Posterior cingulate gyrus (tissue), 11 donors: Measurements from ENCODE around the gene TPRN.

ENCODE experiments used
- DNase-seq, 10 donors: peaks; one replicate each; pipeline versions ENCODE4 v3.0.0 to v3.0.0-alpha.2; 2020 to 2021; ENCODE audit warnings: mixed read lengths in 3 of 10
- intact Hi-C: fragments of 100-400 bp; cut with DNase I; formaldehyde crosslinking; loops from one replicate; pipeline ENCODE4 v1.15.1; 2023

Gene TPRN

DNA sequence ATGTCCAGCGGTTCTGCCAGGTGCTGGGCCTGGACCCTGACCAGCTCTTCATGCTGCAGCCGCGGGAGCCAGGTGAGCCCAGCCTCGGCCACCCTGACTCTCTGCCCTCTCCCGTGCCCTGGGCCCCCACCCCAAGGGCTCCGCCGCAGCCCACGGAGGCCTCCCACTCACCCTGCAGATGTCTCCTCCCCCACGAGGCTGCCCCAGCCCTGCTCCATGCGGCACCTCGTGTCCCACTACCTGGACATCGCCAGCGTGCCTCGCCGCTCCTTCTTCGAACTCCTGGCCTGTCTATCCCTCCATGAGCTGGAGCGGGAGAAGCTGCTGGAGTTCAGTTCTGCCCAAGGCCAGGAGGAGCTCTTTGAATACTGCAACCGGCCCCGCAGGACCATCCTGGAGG lies 14.1 kb upstream of the TPRN start:
- no peak for DNase-seq
- intact Hi-C loops: no loop called here

DNA sequence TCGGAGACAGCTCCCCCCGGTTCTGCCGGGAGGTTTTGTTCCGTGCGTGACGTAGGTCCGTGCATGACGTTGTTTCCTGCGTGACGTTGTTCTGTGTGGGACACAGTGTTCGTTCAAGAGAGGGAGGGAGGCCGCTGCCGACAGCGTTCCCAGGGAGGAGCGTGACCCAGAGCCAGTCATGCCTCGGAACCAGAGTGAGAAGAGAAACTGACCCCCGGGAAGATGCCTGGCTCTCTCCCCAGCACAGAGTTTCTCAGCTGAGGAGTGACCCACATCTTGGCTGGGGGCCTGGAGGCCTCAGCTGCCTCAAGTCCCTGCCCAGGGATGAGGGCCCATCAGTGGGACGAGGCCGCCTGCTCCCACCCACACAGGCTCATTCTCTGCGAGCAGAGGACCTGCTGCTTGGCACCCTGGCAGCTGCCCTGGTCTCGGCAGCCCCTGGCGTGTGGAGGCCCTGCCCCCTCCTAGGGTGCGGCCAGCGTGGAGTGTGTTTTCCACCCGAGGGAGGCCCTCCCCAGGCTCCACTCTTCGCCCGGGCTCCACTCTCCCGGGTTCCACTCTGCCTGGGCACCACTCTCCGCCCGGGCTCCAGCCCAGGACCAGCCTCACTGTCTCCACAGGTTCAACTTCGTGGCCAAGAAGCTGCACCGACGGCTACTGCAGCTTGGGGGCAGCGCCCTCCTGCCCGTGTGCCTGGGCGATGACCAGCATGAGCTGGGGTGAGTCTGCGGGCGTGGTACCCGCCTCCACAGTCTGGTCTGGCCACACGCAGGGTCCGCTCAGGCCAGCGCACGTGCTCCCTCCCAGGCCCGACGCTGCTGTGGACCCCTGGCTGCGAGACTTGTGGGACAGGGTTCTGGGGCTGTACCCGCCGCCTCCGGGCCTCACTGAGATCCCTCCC lies 12.9 kb upstream of the TPRN start:
- intact Hi-C loops: no loop called here
- DNase-seq: peak in 1 of 10 donors; percentile 15

DNA sequence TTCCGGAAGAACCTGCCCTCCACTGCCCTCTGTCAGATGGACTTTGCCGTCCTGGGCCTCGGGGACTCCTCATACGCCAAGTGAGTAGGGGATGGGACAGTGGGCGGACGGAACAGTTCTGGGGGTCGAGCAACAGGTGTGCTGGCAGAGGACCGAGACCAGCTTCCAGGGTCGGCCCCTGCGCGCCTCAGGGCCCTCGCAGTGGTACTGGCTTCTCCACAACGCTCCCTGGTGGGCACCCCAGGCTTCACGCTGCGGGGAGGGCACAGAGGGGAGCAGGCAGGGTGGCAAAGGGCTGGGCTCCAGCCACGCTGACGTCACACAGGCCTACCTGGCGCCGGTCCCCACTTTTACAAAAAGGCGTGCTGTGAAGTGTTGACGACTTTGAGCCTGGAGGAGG lies 12.0 kb upstream of the TPRN start:
- intact Hi-C loops: no loop called here
- DNase-seq: no peak

DNA sequence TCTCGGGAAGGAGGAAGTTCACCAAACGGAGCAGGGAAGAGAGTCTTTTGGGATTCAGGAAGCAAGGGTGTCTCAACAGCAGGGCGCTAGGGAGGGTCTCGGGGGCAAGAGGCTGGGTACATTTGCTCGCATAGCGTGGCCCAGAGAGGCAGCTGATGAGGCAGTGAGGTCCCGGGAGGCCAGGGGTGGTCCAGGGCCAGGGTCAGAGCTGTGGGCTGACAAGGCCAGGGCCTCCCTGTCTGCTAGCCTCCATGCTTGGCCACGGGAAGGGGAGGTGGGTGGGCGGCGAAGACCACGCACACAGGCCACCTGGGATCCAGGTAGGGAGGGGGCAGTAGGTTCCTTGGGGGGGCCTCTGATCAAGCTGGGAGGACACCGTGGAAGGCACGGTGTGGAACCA lies 11.0 kb upstream of the TPRN start:
- intact Hi-C loops: no loop called here
- DNase-seq: no peak

DNA sequence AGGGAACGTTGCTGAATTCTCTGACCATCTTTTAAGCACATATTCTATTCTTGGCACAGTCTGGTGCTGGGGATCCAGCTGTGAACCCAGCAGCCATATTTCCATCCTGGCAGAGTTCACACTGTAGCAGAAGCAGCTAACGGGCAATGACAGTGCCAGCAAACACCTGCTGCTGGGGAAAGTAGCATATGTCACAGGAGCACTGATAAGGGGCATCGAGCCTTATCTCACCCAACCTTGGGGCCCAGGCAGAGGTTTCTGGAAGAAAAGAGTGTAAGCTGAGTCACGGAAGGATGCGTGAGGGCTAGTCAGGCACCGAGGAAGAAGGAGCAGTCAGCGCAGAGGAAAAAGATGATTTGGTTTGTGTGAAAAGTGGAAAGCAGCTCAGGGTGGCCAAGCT lies 6.1 kb upstream of the TPRN start:
- DNase-seq: no peak
- intact Hi-C loops: no loop called here

DNA sequence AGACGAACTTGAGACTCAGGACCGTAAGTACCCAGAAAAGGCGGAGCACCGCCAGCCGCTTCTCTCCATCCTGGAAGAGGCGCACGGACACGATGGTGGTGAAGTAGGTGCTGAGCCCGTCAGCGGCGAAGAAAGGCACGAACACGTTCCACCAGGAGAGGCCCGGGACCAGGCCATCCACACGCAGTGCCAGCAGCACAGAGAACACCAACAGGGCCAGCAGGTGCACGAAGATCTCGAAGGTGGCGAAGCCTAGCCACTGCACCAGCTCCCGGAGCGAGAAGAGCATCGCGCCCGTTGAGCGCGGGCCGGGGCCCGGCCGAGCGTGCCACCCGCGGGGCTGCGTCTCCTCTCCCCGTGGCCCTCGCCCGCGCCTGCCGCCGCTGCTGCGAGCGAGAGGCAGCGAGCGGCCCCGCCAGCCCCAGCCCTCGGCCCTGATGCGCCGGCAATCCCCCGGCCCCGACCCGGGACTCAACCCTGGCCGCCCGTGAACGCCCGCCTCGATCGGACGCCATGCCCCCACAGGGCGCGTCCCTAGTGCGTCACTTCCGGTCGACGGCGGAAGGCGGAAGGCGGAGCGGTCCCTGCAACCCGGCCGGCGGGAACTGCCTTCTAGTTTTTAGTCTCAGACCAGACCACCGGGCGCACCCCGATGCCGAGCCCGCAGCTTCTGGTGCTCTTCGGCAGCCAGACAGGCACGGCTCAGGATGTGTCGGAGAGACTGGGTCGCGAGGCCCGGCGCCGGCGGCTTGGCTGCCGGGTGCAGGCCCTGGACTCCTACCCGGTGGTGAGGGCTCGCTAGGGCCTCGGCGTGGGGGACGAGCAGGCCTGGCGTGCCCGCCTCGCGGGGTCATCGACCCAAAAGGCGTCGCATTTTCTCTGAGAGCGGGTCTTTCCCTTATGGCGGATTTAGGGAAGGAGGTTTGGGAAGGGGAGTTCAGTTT lies 4.9 kb upstream of the TPRN start, which contains the start of the genes NDOR1 and TMEM203:
NDOR1 (plus strand) TSS at position 575 of the 944 bp plus-strand sequence; CDS start at position 653, 78 bp downstream.
TMEM203 (minus strand) TSS at position 523 of the 944 bp plus-strand sequence; CDS start at position 289, 234 bp downstream.
- peak; percentile 94 to 99 (median 98) for DNase-seq
- intact Hi-C loops: loop anchor here (1.0 kb wide), 1 partner anchor 17 kb away; the partner anchor contains the start of genes ANAPC2 and SSNA1

DNA sequence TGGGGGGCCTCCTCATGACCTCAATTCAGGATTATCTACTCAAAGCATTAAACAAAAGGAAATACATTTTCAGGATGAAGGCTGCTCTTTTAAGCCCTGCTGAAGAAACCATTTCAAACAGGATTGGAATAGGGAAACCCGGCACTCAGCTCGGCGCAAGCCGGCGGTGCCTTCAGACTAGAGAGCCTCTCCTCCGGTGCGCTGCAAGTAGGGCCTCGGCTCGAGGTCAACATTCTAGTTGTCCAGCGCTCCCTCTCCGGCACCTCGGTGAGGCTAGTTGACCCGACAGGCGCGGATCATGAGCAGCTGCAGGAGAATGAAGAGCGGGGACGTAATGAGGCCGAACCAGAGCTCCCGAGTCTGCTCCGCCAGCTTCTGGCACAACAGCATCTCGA lies 4.2 kb upstream of the TPRN start:
- no peak for DNase-seq
- intact Hi-C loops: loop anchor here (1.0 kb wide), 1 partner anchor 16 kb away; the partner anchor contains the start of genes ANAPC2 and SSNA1

DNA sequence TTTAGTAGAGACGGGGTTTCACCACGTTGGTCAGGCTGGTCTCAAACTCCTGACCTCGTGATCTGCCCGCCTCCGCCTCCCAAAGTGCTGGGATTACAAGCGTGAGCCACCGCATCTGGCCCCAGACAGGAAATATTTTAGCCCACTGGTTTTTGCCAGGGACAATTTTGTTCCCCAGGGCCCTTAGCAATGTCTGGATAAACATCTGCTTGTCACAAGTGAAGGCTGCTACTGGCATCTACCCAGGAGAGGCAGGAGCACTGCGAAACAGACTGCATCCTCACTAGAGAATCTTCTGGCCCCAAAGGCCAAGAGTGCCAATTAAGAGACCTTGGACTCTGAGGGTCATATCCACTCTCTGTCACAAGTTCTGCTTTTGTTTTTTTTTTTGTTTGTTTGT lies 2.4 kb upstream of the TPRN start:
- intact Hi-C loops: no loop called here
- no peak for DNase-seq

DNA sequence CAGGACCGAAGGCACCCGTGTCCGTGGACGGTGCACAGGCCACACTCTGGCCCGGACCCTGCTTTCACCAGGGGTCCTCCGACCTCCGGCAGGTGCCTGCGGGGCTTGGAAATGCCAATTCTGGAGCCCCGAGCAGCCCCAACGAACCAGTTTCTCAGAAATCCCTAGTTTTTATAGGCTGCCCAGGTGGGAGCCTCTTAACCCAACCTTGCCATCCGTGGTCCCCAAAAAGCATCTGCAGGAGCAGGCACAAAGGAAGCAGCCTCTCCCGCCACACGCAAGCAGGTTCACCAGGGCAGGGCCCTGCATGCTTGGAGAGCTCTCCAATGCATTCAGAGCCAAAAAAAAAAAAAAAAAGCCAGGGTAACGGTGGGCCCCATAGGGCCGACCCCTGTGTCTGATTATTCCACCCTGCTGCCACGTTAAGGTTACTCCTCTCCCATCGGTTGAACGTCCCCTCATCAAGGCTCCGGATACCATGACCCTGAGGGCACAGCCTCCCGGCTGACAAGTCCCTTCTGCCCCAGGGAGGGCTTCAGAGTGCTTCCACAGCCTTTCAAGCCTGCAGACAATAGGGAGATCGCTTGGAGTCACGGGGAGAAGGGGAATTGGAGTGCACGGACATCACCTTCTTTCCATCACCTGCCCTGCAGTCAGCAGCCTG lies 796 bp upstream of the TPRN start:
- DNase-seq: no peak
- intact Hi-C loops: no loop called here

DNA sequence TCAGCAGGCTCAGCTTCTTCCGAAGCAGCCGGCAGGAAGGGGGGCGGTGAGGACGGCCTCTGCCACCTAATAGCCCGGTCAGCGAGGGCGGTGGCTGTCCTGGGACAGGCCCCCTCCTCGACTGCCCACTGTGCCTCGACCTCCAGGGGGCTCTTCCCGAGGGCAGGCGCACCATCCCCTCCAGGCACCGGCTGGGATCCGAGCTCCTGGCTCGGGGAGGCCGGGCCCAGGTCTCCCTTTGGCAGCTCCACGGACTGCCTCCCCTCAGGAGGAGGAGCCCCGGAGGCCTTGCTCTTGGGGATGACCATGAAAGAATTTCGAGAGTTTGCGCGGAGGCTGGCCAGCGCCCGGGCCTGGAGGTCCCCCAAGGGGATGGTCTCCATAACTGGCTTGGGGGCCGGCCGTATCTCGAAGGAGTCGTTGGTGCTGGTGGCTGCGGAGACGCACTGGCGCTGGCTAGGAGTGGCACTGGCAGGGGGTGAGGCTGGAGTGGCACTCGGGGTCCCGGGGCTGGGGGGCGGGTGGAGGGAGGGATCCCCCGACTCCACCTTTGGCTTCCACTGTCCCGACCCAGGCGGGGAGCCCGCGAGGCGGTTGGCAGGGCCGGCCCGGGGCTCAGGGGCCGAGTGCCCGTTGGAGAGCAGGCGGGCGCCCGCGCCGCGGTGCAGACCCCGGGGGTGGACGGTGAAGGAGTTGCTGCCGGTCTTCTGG lies 975 bp downstream of the TPRN start:
- intact Hi-C loops: no loop called here
- peak in 1 of 10 donors; percentile 81 for DNase-seq

DNA sequence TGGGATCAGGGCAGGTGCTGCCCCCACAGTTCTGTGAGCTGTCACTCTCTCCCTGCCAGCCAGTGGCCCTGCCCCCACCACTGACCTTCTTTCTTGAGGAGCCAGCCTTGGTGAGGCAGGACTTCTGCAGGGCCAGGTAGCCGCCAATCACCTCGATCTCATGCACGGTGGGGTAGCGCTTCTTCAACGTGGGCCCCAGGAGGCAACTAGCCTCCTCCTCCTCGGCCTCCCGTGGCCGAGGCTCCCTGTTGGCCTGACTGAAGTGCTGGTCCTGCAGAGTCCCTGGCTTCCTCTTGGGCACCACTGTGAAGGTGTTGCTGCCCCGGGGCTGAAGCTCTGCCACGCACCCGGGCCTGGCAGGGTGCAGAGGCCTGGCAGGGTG lies 1.6 kb downstream of the TPRN start:
- intact Hi-C loops: no loop called here
- DNase-seq: peak in 1 of 10 donors; percentile 84

DNA sequence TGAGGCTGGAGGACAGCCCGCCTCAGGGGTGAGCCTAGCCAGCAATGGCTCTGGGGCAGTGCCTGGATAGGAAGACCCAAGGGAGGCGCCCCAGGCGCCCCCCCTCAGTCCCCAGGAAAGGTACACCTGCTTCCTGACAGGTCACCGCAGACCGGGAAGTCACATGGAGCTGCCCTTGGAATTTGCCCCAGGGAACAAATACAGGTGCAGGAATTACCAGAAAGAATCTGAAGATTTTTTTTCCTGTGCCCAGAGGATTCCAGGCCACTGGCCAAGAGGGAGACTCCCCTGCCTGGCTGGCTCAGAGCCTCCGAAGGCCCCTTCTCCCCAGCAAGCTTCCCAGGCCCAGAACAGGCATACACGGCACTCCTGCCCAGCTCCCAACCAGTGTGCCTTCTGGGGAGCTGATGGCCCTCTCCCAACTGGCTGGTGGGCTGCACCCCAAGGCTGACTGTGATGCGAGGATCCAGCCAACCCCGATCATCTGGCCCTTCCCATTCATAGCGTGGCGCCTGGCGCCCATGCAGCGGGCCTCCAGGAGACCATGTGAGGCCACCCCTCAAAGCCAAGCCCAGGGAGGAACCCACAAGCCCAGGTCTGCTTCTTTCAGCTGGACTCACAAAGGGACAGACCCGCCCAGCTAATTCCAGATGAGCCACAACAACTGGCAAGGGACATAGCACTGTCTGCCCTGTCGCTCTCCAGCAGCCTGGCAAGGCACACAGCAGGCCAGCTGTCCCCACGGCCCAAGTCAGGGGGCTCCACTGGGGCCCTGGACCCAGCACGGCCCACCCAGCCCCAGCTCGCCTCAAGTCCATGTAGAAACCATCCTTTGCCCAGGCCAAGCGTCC lies 2.3 kb downstream of the TPRN start:
- peak in 1 of 10 donors; percentile 83 for DNase-seq
- intact Hi-C loops: no loop called here

DNA sequence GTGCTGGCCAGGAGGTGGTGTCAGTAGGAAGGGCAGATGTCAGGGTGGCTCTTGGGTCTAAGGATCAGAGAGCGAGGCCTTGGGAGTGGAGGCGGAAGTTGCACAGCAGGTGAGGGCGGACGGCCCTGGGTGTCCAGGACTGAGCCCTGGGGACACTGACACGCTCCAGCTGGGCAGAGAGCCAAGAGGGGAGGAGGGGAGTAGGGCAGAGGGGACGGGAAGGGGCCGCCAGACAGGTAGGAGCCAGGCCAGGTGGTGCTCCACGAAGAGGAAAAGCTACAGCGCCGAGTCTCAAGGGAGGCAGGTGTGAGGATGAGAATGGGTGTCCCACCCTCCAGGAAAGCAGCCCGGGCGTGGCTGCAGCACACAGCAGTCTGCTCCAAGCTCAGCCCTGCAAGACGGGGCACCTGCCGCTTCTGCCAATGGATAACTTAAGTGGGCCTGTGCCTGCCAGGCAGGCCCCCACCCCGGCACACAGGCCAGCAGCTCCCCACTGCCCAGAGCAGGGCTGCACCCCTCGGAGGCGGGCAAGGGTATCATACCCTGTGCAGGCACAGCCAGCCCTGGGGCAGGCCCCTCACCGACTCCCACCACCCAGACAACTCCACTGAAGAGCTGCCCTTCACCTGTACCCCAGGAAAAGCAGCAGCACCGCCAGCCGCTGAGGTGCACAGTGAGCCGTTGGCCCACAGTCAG lies 4.9 kb downstream of the TPRN start:
- intact Hi-C loops: no loop called here

DNA sequence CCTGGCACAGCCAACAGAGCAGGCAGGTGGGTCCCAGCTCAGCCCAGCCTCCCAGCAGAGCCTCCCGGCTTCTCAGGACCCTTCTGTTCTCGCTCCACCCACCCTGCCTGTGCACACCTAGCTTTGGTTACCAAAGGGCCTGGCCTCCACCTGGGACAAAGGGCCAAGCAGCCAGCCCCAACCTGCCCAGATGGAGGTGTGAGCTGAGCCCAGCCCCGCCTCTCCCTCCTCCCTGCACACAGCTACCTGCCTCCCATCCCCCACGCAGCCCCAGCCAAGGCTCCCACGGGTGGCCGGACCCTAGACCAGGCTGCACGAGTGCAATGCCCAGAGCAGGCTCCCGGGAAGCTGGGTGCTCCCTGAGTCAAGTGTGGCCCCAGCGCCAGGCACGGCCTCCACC lies 5.6 kb downstream of the TPRN start:
- intact Hi-C loops: no loop called here
- peak in 1 of 10 donors; percentile 83 for DNase-seq

More for the DNA sequence above, 4.9 kb downstream of the TPRN start:
- peak in 1 of 10 donors; percentile 86 for DNase-seq

DNA sequence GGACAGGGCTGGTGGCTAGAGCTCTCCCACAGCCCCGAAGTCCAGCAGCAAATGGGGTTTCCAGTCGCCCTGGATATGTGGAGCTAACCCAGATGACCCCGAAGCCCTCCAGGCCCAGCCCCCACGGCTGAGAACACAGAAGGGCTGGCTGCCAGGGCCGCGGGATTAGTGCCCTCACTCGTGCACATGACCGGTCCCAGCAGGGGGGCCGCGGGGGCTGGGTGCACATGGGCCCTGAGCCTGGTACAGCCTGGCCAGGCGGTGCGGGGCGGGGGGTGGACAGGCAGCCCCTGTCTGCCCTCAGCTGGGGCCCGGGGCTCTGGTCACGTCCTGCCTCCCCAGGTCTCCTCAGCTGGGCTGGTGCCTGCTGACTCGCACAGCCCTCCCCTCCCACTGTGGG lies 6.2 kb downstream of the TPRN start:
- intact Hi-C loops: no loop called here
- peak; percentile 82 to 99 (median 93) for DNase-seq

DNA sequence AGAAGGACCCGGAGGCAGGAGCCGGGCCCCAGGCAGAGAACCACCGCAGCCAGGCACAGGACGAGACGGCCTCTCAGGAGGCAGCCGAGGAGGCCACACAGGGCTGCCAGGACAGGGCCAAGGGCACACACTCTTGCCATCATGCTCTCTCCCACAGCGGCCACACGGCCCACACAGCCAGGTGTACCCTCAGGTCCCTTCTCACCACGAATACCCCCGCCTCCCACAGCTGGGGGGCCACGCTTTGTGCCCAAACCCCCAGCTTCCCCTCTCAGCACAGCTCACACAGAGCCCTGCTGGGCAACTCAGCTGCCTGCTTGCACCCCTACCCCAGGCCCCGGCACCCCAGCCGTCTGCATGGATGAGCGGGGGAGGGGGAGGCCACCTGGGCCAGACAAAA lies 6.8 kb downstream of the TPRN start:
- DNase-seq: peak in 1 of 10 donors; percentile 84
- intact Hi-C loops: no loop called here

DNA sequence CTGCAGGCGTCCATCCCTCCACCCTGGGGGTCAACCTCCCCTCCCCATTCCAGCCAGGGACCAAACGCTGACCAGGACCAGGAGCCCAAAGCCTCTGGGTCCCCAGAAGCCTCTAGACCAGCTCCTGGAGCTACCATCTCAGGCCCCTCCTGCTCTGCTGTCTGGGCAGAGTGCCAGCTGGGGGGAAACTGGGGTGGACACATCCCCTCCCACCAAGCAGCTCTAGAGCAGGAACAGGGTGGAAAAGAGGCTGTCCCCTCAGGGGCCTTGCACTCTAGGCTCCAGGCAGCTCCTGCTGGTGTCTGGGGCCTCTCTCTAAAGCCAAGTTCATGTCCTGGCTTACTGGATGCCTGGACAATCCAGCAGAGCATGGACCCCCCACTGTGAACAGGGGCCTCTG lies 7.7 kb downstream of the TPRN start:
- intact Hi-C loops: no loop called here
- no peak for DNase-seq

DNA sequence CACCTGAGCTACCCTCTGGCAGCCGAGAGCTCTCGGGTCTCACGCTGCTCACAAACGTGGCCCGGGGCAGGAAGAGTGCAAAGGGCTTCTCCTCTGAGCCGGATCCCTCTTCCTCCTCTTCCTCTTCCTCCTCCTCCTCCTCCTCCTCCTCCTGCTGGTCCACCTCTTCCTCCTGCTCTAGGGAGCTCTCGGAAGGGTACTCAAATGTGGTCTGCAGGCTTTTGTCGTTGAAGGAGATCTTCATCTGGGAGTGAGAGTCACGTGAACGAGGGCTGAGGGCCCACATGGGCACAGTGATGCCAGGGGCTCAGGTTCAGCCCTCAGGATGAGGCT lies 8.1 kb downstream of the TPRN start:
- no peak for DNase-seq
- intact Hi-C loops: no loop called here
